B cell (primary cell): ENCODE results near the gene KSR1. TPM values are rescaled to one million over a fixed set of nuclear protein-coding genes. Genes with fewer than 3 reads are reported as not detected.

Experiments used
- ATAC-seq: fragments of 200-7000 bp; cut with Tn5 transposase; one replicate; pipeline ENCODE4 v1.10.0; 2021; ENCODE audit warnings: low read depth, mild to moderate bottlenecking, moderate number of reproducible peaks, moderate library complexity
- CTCF ChIA-PET: fragments of 350-600 bp; sonication (Branson Sonifier 250); formaldehyde crosslinking; loops from one replicate; lab custom pipeline; 2021; ENCODE audit warnings: antibody characterized with exemption, inconsistent platforms; lab: Charles Lee
- POLR2A ChIA-PET: fragments of 350-600 bp; sonication (Branson Sonifier 250); formaldehyde crosslinking; loops from one replicate; lab custom pipeline; 2021; ENCODE audit warnings: antibody characterized with exemption; lab: Charles Lee
- DNase-seq: peaks from one replicate; pipeline ENCODE4 v3.0.0; 2013
- H2AFZ ChIP-seq: 2 replicates; pipeline ENCODE4 v1.6.1; 2012; ENCODE audit warnings: mild to moderate bottlenecking, low read depth, low read length; ENCODE audit not compliant: insufficient read depth, poor library complexity, severe bottlenecking
- H3K27ac ChIP-seq, 2 donors: 1 replicate in 1 of 2; 2 replicates in 1 of 2; pipeline ENCODE4 v1.5.1; 2012 to 2013; ENCODE audit warnings: low read length in 2 of 2, mild to moderate bottlenecking in 2 of 2, moderate library complexity in 1 of 2
- H3K27me3 ChIP-seq, 4 experiments: fragments of 200-600 bp in 1 of 4; sonication (generic) in 1 of 4; replicated peaks in 1 of 4; 1 replicate in 2 of 4; 2 replicates in 2 of 4; pipeline versions ENCODE4 v1.6.1 to v1.7.0; 2013 to 2016; ENCODE audit warnings: low read length in 3 of 4, mild to moderate bottlenecking in 2 of 4, mixed read lengths in 1 of 4, moderate library complexity in 1 of 4; ENCODE audit not compliant: insufficient read depth in 4 of 4, control insufficient read depth in 3 of 4; ENCODE audit errors: control extremely low read depth in 1 of 4
- H3K36me3 ChIP-seq, 2 experiments: replicated peaks in 1 of 2; 1 replicate in 1 of 2; 2 replicates in 1 of 2; pipeline versions ENCODE4 v1.6.1 to v1.7.1; 2013; ENCODE audit warnings: low read length in 1 of 2; ENCODE audit not compliant: insufficient read depth in 2 of 2, control insufficient read depth in 1 of 2; ENCODE audit errors: control extremely low read depth in 1 of 2, extremely low read depth in 1 of 2
- H3K4me1 ChIP-seq, 2 donors: fragments of 200-600 bp in 1 of 2; sonication (generic) in 1 of 2; 1 replicate in 1 of 2; 2 replicates in 1 of 2; pipeline versions ENCODE4 v1.5.1 to v1.6.1; 2013 to 2017; ENCODE audit warnings: low read length in 2 of 2; ENCODE audit not compliant: control insufficient read depth in 2 of 2, insufficient read depth in 2 of 2
- H3K4me2 ChIP-seq: replicated peaks from 2 replicates; pipeline ENCODE3; 2012; ENCODE audit warnings: mild to moderate bottlenecking, low read depth, low read length; ENCODE audit not compliant: poor library complexity, severe bottlenecking
- H3K4me3 ChIP-seq, 5 experiments: fragments of 200-600 bp in 1 of 5; sonication (generic) in 1 of 5; 1 replicate in 3 of 5; 2 replicates in 2 of 5; pipeline versions ENCODE4 v1.5.1 to v1.7.0; 2011 to 2016; ENCODE audit warnings: low read length in 4 of 5, mild to moderate bottlenecking in 4 of 5, low read depth in 2 of 5, control low read depth in 1 of 5, moderate library complexity in 1 of 5; ENCODE audit not compliant: insufficient read depth in 1 of 5; ENCODE audit errors: control extremely low read depth in 1 of 5, extremely low read depth in 1 of 5
- H3K79me2 ChIP-seq: fragments of 200-600 bp; sonication (generic); one replicate; pipeline ENCODE4 v1.6.0; 2016; ENCODE audit warnings: low read length; ENCODE audit not compliant: control insufficient read depth, insufficient read depth
- H3K9ac ChIP-seq: fragments of 200-600 bp; sonication (generic); 2 replicates; pipeline ENCODE4 v1.6.1; 2017; ENCODE audit warnings: mild to moderate bottlenecking, low read length, moderate library complexity
- H3K9me3 ChIP-seq, 3 donors: one replicate each; pipeline versions ENCODE4 v1.6.1 to v1.7.1; 2013; ENCODE audit warnings: low read length in 2 of 3; ENCODE audit not compliant: control insufficient read depth in 2 of 3, insufficient read depth in 1 of 3; ENCODE audit errors: control extremely low read depth in 1 of 3
- H4K20me1 ChIP-seq: 2 replicates; pipeline ENCODE4 v1.6.0; 2012; ENCODE audit warnings: mild to moderate bottlenecking, low read length; ENCODE audit not compliant: insufficient read depth, control insufficient read depth, poor library complexity, severe bottlenecking
- H3K27ac Mint-ChIP-seq: one replicate; pipeline ENCODE4 v1.8.0; 2021; ENCODE audit warnings: mixed read lengths
- H3K27me3 Mint-ChIP-seq: one replicate; pipeline ENCODE4 v1.8.0; 2021; ENCODE audit warnings: mixed read lengths
- H3K4me1 Mint-ChIP-seq: one replicate; pipeline ENCODE4 v1.8.0; 2021; ENCODE audit warnings: mixed read lengths
- H3K4me3 Mint-ChIP-seq: one replicate; pipeline ENCODE4 v1.8.0; 2021; ENCODE audit warnings: mixed read lengths
- H3K9me3 Mint-ChIP-seq: one replicate; pipeline ENCODE4 v1.8.0; 2022; ENCODE audit warnings: mixed read lengths; ENCODE audit not compliant: insufficient read depth
- EZH2 ChIP-seq: IDR thresholded peaks from 2 replicates; pipeline ENCODE4 v1.6.1; 2012; ENCODE audit warnings: borderline replicate concordance, low read depth, mild to moderate bottlenecking, moderate library complexity, low read length; ENCODE audit not compliant: insufficient read depth, poor library complexity, severe bottlenecking
- WGBS: methylation state at CpG from one replicate; pipeline ENCODE4 v1.1.5; 2013; ENCODE audit warnings: missing lambda C conversion rate; ENCODE audit not compliant: insufficient coverage; 5-methylcytosine and 5-hydroxymethylcytosine counted together
- intact Hi-C: fragments of 100-400 bp; cut with micrococcal nuclease; formaldehyde crosslinking; loops from one replicate; pipeline ENCODE4 v1.10.0; 2022
- polyA plus RNA-seq: library from polyadenylated mRNA; depleted of rRNA; stranded (reverse); fragments of >200 nt; gene quantifications from 2 replicates; pipeline ENCODE4 v1.2.3, GENCODE V29; 2012
- total RNA-seq, 2 donors: library from RNA; stranded (reverse); fragments of 120-200 nt in 1 of 2; gene quantifications; 1 replicate in 1 of 2; 2 replicates in 1 of 2; pipeline versions ENCODE4 v1.2.3 to v1.2.4, GENCODE V29; 2013 to 2022
- TF ChIP-seq, protein P1 (sequence below): fragments of 200-600 bp; IDR thresholded peaks from one replicate; pipeline ENCODE4 v1.8.0; 2022; ENCODE audit warnings: antibody characterized with exemption, mild to moderate bottlenecking

KSR1 gene
- total and polyA plus RNA-seq, 2 donors (not counting 1 experiment from before 2014, with no cell fraction given), result 27.5 to 85.6 TPM

DNA sequence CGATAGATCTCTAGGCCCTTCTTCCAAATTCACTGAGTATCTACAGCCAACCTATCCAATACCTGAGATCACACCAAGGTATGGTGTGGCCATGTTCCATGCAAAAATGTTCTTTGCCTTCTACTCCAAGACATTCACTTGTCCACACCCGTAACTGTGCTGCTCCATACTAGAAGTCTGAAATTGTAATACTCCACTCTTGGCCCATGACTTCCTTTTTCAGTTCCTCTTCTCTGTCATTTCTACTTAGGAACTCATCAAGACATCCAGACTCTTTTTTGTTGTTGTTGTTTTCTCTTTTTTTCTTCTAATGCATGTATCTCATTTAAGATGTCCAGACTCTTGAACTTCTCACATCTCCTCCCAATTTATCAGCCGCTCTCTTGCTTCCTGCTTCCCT is 42.5 kb upstream of the KSR1 start:
- 42% methylated on average over 3 of the region's 3 CpGs for WGBS
- Histone ChIP-seq H3K4me2 (peak overlapping the region; percentile 31), H3K36me3 (no peaks in the 10 kb centered on the region), H2AFZ (no peak overlapping the region), H3K4me3 (no peak overlapping the region), H3K9me3 (no peaks in the 10 kb centered on the region), H3K27me3 (peaks cover 0 to 1% (median 0%) of the 10 kb centered on the region in 4 experiments), H3K79me2 (no peaks in the 10 kb centered on the region), H3K9ac (no peak overlapping the region), H4K20me1 (no peaks in the 10 kb centered on the region), H3K4me1 (peaks cover 13 to 15% of the 10 kb centered on the region in 2 donors), H3K27ac (no peak overlapping the region)
- POLR2A ChIA-PET, result no interaction called here
- ATAC-seq (no peak), DNase-seq (peak; percentile 45)
- Mint-ChIP-seq H3K9me3 (no peaks in the 10 kb centered on the region), H3K27me3 (peaks cover 3% of the 10 kb centered on the region), H3K27ac (no peak overlapping the region), H3K4me1 (peaks cover 4% of the 10 kb centered on the region), H3K4me3 (no peak overlapping the region)
- intact Hi-C loops, result no loop called here
- CTCF ChIA-PET, result interaction anchor here (0.6 to 4.3 kb wide), 3 partner anchors 81 to 187 kb away, joined by 3 to 30 read pairs (median 4); no protein-coding TSS in a partner anchor
- TF ChIP-seq EZH2, result no peak

DNA sequence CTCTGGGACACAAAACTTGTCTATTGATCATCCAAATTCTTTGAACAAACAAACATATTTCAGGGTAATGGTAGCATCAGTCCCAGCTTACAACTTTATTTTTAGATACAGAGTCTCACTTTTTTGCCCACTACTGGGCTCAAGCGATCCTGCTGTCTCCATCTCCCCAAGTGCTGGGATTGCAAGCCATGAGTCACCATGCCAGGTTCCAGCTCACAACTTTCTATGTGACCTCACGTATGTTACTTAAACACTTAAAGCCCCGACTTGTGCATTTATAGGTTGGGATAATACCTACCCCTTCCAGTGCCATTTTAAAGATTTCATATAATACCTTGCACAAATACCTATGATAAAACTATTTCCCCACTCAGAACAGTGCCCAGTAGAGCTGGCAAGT is 42.0 kb upstream of the KSR1 start:
- no peak overlapping the region for H3K9ac ChIP-seq
- Mint-ChIP-seq H3K9me3 (no peaks in the 10 kb centered on the region), H3K27me3 (peaks cover 3% of the 10 kb centered on the region), H3K27ac (no peak overlapping the region), H3K4me3 (no peak overlapping the region), H3K4me1 (peaks cover 4% of the 10 kb centered on the region)
- TF ChIP-seq, protein P1, sequence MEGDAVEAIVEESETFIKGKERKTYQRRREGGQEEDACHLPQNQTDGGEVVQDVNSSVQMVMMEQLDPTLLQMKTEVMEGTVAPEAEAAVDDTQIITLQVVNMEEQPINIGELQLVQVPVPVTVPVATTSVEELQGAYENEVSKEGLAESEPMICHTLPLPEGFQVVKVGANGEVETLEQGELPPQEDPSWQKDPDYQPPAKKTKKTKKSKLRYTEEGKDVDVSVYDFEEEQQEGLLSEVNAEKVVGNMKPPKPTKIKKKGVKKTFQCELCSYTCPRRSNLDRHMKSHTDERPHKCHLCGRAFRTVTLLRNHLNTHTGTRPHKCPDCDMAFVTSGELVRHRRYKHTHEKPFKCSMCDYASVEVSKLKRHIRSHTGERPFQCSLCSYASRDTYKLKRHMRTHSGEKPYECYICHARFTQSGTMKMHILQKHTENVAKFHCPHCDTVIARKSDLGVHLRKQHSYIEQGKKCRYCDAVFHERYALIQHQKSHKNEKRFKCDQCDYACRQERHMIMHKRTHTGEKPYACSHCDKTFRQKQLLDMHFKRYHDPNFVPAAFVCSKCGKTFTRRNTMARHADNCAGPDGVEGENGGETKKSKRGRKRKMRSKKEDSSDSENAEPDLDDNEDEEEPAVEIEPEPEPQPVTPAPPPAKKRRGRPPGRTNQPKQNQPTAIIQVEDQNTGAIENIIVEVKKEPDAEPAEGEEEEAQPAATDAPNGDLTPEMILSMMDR, result no peak
- TF ChIP-seq EZH2, result no peak
- intact Hi-C loops, result no loop called here
- no peaks in the 10 kb centered on the region for H4K20me1 ChIP-seq
- ChIA-PET POLR2A (no interaction called here), CTCF (interaction anchor here (0.6 to 4.3 kb wide), 2 partner anchors 179 to 187 kb away, joined by 3 to 30 read pairs; no protein-coding TSS in a partner anchor)
- H3K4me3 ChIP-seq, result no peak overlapping the region
- no peak overlapping the region for H3K27ac ChIP-seq
- no peak overlapping the region for H2AFZ ChIP-seq
- DNase-seq, result no peak
- no peaks in the 10 kb centered on the region for H3K36me3 ChIP-seq
- ATAC-seq, result no peak
- H3K9me3 ChIP-seq, result no peaks in the 10 kb centered on the region
- no peaks in the 10 kb centered on the region for H3K27me3 ChIP-seq
- no peaks in the 10 kb centered on the region for H3K79me2 ChIP-seq
- H3K4me2 ChIP-seq, result no peak overlapping the region
- H3K4me1 ChIP-seq, result peaks cover 13 to 15% of the 10 kb centered on the region in 2 donors
- WGBS, result 92% methylated on average over 2 of the region's 3 CpGs
